B cell (primary cell): ENCODE results near the gene ZC3H7B. TPM values are rescaled to one million over a fixed set of nuclear protein-coding genes. Genes with fewer than 3 reads are reported as not detected.

Experiments used
- ATAC-seq: fragments of 200-7000 bp; cut with Tn5 transposase; one replicate; pipeline ENCODE4 v1.10.0; 2021; ENCODE audit warnings: low read depth, mild to moderate bottlenecking, moderate number of reproducible peaks, moderate library complexity
- CTCF ChIA-PET: fragments of 350-600 bp; sonication (Branson Sonifier 250); formaldehyde crosslinking; loops from one replicate; lab custom pipeline; 2021; ENCODE audit warnings: antibody characterized with exemption, inconsistent platforms; lab: Charles Lee
- POLR2A ChIA-PET: fragments of 350-600 bp; sonication (Branson Sonifier 250); formaldehyde crosslinking; loops from one replicate; lab custom pipeline; 2021; ENCODE audit warnings: antibody characterized with exemption; lab: Charles Lee
- DNase-seq: peaks from one replicate; pipeline ENCODE4 v3.0.0; 2013
- H2AFZ ChIP-seq: 2 replicates; pipeline ENCODE4 v1.6.1; 2012; ENCODE audit warnings: mild to moderate bottlenecking, low read depth, low read length; ENCODE audit not compliant: insufficient read depth, poor library complexity, severe bottlenecking
- H3K27ac ChIP-seq, 2 donors: 1 replicate in 1 of 2; 2 replicates in 1 of 2; pipeline ENCODE4 v1.5.1; 2012 to 2013; ENCODE audit warnings: low read length in 2 of 2, mild to moderate bottlenecking in 2 of 2, moderate library complexity in 1 of 2
- H3K27me3 ChIP-seq, 4 experiments: fragments of 200-600 bp in 1 of 4; sonication (generic) in 1 of 4; replicated peaks in 1 of 4; 1 replicate in 2 of 4; 2 replicates in 2 of 4; pipeline versions ENCODE4 v1.6.1 to v1.7.0; 2013 to 2016; ENCODE audit warnings: low read length in 3 of 4, mild to moderate bottlenecking in 2 of 4, mixed read lengths in 1 of 4, moderate library complexity in 1 of 4; ENCODE audit not compliant: insufficient read depth in 4 of 4, control insufficient read depth in 3 of 4; ENCODE audit errors: control extremely low read depth in 1 of 4
- H3K36me3 ChIP-seq, 2 experiments: replicated peaks in 1 of 2; 1 replicate in 1 of 2; 2 replicates in 1 of 2; pipeline versions ENCODE4 v1.6.1 to v1.7.1; 2013; ENCODE audit warnings: low read length in 1 of 2; ENCODE audit not compliant: insufficient read depth in 2 of 2, control insufficient read depth in 1 of 2; ENCODE audit errors: control extremely low read depth in 1 of 2, extremely low read depth in 1 of 2
- H3K4me1 ChIP-seq, 2 donors: fragments of 200-600 bp in 1 of 2; sonication (generic) in 1 of 2; 1 replicate in 1 of 2; 2 replicates in 1 of 2; pipeline versions ENCODE4 v1.5.1 to v1.6.1; 2013 to 2017; ENCODE audit warnings: low read length in 2 of 2; ENCODE audit not compliant: control insufficient read depth in 2 of 2, insufficient read depth in 2 of 2
- H3K4me2 ChIP-seq: replicated peaks from 2 replicates; pipeline ENCODE3; 2012; ENCODE audit warnings: mild to moderate bottlenecking, low read depth, low read length; ENCODE audit not compliant: poor library complexity, severe bottlenecking
- H3K4me3 ChIP-seq, 5 experiments: fragments of 200-600 bp in 1 of 5; sonication (generic) in 1 of 5; 1 replicate in 3 of 5; 2 replicates in 2 of 5; pipeline versions ENCODE4 v1.5.1 to v1.7.0; 2011 to 2016; ENCODE audit warnings: low read length in 4 of 5, mild to moderate bottlenecking in 4 of 5, low read depth in 2 of 5, control low read depth in 1 of 5, moderate library complexity in 1 of 5; ENCODE audit not compliant: insufficient read depth in 1 of 5; ENCODE audit errors: control extremely low read depth in 1 of 5, extremely low read depth in 1 of 5
- H3K79me2 ChIP-seq: fragments of 200-600 bp; sonication (generic); one replicate; pipeline ENCODE4 v1.6.0; 2016; ENCODE audit warnings: low read length; ENCODE audit not compliant: control insufficient read depth, insufficient read depth
- H3K9ac ChIP-seq: fragments of 200-600 bp; sonication (generic); 2 replicates; pipeline ENCODE4 v1.6.1; 2017; ENCODE audit warnings: mild to moderate bottlenecking, low read length, moderate library complexity
- H3K9me3 ChIP-seq, 3 donors: one replicate each; pipeline versions ENCODE4 v1.6.1 to v1.7.1; 2013; ENCODE audit warnings: low read length in 2 of 3; ENCODE audit not compliant: control insufficient read depth in 2 of 3, insufficient read depth in 1 of 3; ENCODE audit errors: control extremely low read depth in 1 of 3
- H4K20me1 ChIP-seq: 2 replicates; pipeline ENCODE4 v1.6.0; 2012; ENCODE audit warnings: mild to moderate bottlenecking, low read length; ENCODE audit not compliant: insufficient read depth, control insufficient read depth, poor library complexity, severe bottlenecking
- H3K27ac Mint-ChIP-seq: one replicate; pipeline ENCODE4 v1.8.0; 2021; ENCODE audit warnings: mixed read lengths
- H3K27me3 Mint-ChIP-seq: one replicate; pipeline ENCODE4 v1.8.0; 2021; ENCODE audit warnings: mixed read lengths
- H3K4me1 Mint-ChIP-seq: one replicate; pipeline ENCODE4 v1.8.0; 2021; ENCODE audit warnings: mixed read lengths
- H3K4me3 Mint-ChIP-seq: one replicate; pipeline ENCODE4 v1.8.0; 2021; ENCODE audit warnings: mixed read lengths
- H3K9me3 Mint-ChIP-seq: one replicate; pipeline ENCODE4 v1.8.0; 2022; ENCODE audit warnings: mixed read lengths; ENCODE audit not compliant: insufficient read depth
- CTCF ChIP-seq: fragments of 200-600 bp; IDR thresholded peaks from one replicate; pipeline ENCODE4 v1.8.0; 2022; ENCODE audit warnings: antibody characterized with exemption, mild to moderate bottlenecking
- EZH2 ChIP-seq: IDR thresholded peaks from 2 replicates; pipeline ENCODE4 v1.6.1; 2012; ENCODE audit warnings: borderline replicate concordance, low read depth, mild to moderate bottlenecking, moderate library complexity, low read length; ENCODE audit not compliant: insufficient read depth, poor library complexity, severe bottlenecking
- WGBS: methylation state at CpG from one replicate; pipeline ENCODE4 v1.1.5; 2013; ENCODE audit warnings: missing lambda C conversion rate; ENCODE audit not compliant: insufficient coverage; 5-methylcytosine and 5-hydroxymethylcytosine counted together
- intact Hi-C: fragments of 100-400 bp; cut with micrococcal nuclease; formaldehyde crosslinking; loops from one replicate; pipeline ENCODE4 v1.10.0; 2022
- polyA plus RNA-seq: library from polyadenylated mRNA; depleted of rRNA; stranded (reverse); fragments of >200 nt; gene quantifications from 2 replicates; pipeline ENCODE4 v1.2.3, GENCODE V29; 2012
- total RNA-seq, 2 donors: library from RNA; stranded (reverse); fragments of 120-200 nt in 1 of 2; gene quantifications; 1 replicate in 1 of 2; 2 replicates in 1 of 2; pipeline versions ENCODE4 v1.2.3 to v1.2.4, GENCODE V29; 2013 to 2022

Gene ZC3H7B
- total and polyA plus RNA-seq, 2 donors (not counting 1 experiment from before 2014, with no cell fraction given): 29.8 to 41.9 TPM

- TF ChIP-seq CTCF (no peak), EZH2 (no peak)
- H2AFZ ChIP-seq: no peak overlapping the region
- H3K27me3 Mint-ChIP-seq: no peaks in the 10 kb centered on the region
These were observed 36.9 kb upstream of the ZC3H7B start for GRCh38 chr22:41264408-41264941.

GRCh38 chr22:41267958-41268357 lies 33.4 kb upstream of the ZC3H7B start:
- H3K27me3 Mint-ChIP-seq: no peaks in the 10 kb centered on the region
- DNase-seq (no peak), ATAC-seq (no peak)
- H3K27ac Mint-ChIP-seq: no peak overlapping the region
- Histone ChIP-seq H3K9me3 (no peaks in the 10 kb centered on the region), H3K4me3 (no peak overlapping the region), H4K20me1 (no peaks in the 10 kb centered on the region), H3K36me3 (peaks cover 14 to 65% of the 10 kb centered on the region in 2 experiments), H3K4me2 (no peak overlapping the region), H3K79me2 (peaks cover 22% of the 10 kb centered on the region), H3K4me1 (no peaks in the 10 kb centered on the region), H3K9ac (no peak overlapping the region), H3K27ac (no peak overlapping the region), H2AFZ (no peak overlapping the region), H3K27me3 (no peaks in the 10 kb centered on the region)
- POLR2A ChIA-PET: no interaction called here
- no peaks in the 10 kb centered on the region for H3K4me1 Mint-ChIP-seq
- intact Hi-C loops: no loop called here
- TF ChIP-seq EZH2 (no peak), CTCF (no peak)
- H3K9me3 Mint-ChIP-seq: no peaks in the 10 kb centered on the region
- CTCF ChIA-PET: no interaction called here
- H3K4me3 Mint-ChIP-seq: no peak overlapping the region
- 97% methylated on average over 15 of the region's 16 CpGs for WGBS

More at GRCh38 chr22:41264408-41264941, 36.9 kb upstream of the ZC3H7B start:
- intact Hi-C loops: no loop called here
- Mint-ChIP-seq H3K9me3 (no peaks in the 10 kb centered on the region), H3K4me3 (no peak overlapping the region), H3K4me1 (no peaks in the 10 kb centered on the region), H3K27ac (no peak overlapping the region)
- DNase-seq (no peak), ATAC-seq (no peak)
- peaks cover 6 to 74% of the 10 kb centered on the region in 2 experiments for H3K36me3 ChIP-seq
- H3K9me3 ChIP-seq: no peaks in the 10 kb centered on the region
- no peaks in the 10 kb centered on the region for H4K20me1 ChIP-seq
- H3K4me2 ChIP-seq: no peak overlapping the region
- 98% methylated on average over 15 of the region's 15 CpGs for WGBS
- H3K27ac ChIP-seq: no peak overlapping the region
- H3K9ac ChIP-seq: no peak overlapping the region
- H3K27me3 ChIP-seq: no peaks in the 10 kb centered on the region
- no peak overlapping the region for H3K4me3 ChIP-seq
- no peaks in the 10 kb centered on the region for H3K4me1 ChIP-seq
- ChIA-PET POLR2A (interaction anchor here (0.6 to 0.8 kb wide), 2 partner anchors 10 to 315 kb away, joined by 3 read pairs; no protein-coding TSS in a partner anchor), CTCF (no interaction called here)
- H3K79me2 ChIP-seq: peaks cover 5% of the 10 kb centered on the region
